GM12872 (cell line): Measurements from ENCODE around the gene KPNA4.

Source experiments
- TF ChIP-seq, protein P1 (sequence below): IDR thresholded peaks from 3 replicates; pipeline ENCODE4 v1.5.1; 2011; ENCODE audit warnings: low read depth, mild to moderate bottlenecking, low read length, moderate library complexity; ENCODE audit not compliant: insufficient read depth

The KPNA4 gene

GRCh38 chr3:160553827-160554226 is 11.5 kb downstream of the KPNA4 start:
- TF ChIP-seq, protein P1, sequence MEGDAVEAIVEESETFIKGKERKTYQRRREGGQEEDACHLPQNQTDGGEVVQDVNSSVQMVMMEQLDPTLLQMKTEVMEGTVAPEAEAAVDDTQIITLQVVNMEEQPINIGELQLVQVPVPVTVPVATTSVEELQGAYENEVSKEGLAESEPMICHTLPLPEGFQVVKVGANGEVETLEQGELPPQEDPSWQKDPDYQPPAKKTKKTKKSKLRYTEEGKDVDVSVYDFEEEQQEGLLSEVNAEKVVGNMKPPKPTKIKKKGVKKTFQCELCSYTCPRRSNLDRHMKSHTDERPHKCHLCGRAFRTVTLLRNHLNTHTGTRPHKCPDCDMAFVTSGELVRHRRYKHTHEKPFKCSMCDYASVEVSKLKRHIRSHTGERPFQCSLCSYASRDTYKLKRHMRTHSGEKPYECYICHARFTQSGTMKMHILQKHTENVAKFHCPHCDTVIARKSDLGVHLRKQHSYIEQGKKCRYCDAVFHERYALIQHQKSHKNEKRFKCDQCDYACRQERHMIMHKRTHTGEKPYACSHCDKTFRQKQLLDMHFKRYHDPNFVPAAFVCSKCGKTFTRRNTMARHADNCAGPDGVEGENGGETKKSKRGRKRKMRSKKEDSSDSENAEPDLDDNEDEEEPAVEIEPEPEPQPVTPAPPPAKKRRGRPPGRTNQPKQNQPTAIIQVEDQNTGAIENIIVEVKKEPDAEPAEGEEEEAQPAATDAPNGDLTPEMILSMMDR, result no peak

GRCh38 chr3:160546727-160547126 is 18.6 kb downstream of the KPNA4 start:
- TF ChIP-seq, protein P1, result no peak

- TF ChIP-seq, protein P1, result no peak
These were observed 19.9 kb downstream of the KPNA4 start for GRCh38 chr3:160545504-160545871.

DNA sequence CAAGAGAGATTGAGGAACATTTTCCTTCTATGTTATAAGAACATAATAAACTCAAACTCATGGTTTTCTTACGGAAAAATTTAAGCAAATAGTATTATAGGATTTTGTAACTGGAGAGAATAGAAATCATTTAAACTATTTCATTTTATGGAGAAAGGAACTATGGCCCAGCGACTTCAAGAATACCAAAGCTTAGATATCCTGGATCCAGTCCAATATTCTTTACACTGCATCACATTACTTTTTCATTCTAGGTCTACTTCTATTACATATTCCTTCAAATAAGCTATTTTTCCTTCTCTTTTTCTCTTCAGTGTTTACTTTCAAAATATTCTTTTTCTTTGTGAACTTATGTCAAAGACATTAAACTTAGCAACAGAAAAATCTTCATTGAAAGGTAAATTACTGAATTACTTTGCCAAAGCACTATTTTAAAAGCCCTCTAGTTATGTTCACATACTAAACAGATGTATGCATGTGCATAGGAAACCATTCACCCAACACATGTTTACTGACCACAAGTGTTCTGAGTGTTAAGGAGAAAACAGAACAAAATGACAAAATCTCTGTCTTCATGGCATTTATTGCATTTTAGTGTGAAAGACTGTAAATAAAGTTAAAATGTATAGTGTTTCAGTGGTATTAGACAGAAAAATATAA is 20.4 kb downstream of the KPNA4 start:
- TF ChIP-seq, protein P1, result no peak

DNA sequence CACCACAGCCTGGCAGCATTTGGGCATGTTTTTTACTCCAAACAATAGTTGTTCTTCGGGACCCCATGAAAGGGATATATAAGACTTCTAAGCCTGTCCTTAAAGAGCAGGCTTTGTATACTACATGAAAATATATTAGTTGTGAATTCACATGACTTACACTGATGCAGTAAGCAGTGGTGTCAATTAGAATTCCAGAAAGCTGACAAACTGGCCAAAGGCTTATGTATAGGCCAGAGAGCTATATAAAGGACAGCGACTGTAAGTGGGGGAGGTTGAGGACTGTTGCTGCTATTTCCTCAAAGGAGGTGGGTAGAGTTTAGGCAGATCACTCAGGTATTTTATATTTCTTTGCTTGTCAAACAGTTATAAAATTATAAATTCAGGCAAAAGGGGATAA is 24.8 kb downstream of the KPNA4 start:
- TF ChIP-seq, protein P1, result no peak

GRCh38 chr3:160538895-160539294 is 26.5 kb downstream of the KPNA4 start:
- TF ChIP-seq, protein P1, result no peak

DNA sequence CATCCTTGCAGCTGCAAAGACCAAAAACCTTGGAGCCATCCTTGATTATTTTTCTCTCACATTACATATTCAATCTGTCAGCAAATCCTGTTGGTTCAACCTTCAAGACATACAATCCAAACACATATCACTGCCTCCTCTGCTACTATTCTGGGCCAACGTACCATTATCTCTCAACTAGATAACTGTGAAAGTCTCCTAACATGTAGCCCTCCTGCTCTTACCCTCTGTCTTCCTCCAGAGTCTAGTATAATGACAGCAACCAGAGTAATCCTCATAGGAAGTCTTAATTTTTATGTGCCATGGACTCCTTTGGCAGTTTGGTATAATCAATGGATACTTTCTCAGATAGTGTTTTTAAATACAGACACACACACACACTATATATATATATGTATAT is 27.6 kb downstream of the KPNA4 start:
- TF ChIP-seq, protein P1, result no peak

DNA sequence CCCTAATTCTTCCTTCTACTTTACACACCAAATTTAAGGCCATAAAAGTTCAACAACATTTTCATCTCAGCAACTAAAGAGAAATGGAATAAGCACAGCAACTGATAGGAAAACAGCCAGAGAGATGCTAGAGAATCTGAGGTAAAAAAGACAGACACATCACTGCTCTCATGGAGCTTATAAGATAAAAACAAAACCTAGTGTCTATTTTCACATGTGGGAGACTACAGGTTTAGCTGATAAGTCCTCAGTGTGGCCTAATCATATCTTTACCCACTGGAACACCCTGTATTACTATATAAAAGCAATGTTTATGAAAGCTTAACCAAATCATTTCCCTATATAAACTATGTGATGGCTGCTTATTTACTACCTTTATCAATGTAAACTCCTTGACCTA is 33.0 kb downstream of the KPNA4 start:
- TF ChIP-seq, protein P1, result no peak
